K562 (cell line): ENCODE measurements around the gene ODAD4. TPM values are rescaled to one million over a fixed set of nuclear protein-coding genes. Genes with fewer than 3 reads are reported as not detected.

ENCODE experiments used
- ATAC-seq: fragments of 200-7000 bp; cut with Tn5 transposase; 3 replicates; pipeline ENCODE4 v1.9.1; 2020; ENCODE audit warnings: moderate library complexity
- BruUV-seq: library from RNA; stranded (reverse); fragments of 400-500 nt; replicated peaks from 2 replicates; lab custom pipeline; 2021; lab: Mats Ljungman, UMichigan
- CTCF ChIA-PET: fragments of 300-600 bp; formaldehyde crosslinking; extraction: SDS; loops from one replicate; lab custom pipeline; 2021; ENCODE audit warnings: low intra/inter-chr PET ratio; lab: Yijun Ruan, JAX
- POLR2A ChIA-PET: fragments of 300-600, 350-650 bp; sonication (Branson Sonifier 250); formaldehyde crosslinking; extraction: SDS; loops from one replicate; lab custom pipeline; 2021; ENCODE audit warnings: antibody characterized with exemption, inconsistent platforms; lab: Yijun Ruan, JAX
- DNase-seq, 4 experiments: peaks; one replicate each; pipeline versions ENCODE4 v3.0.0 to v3.0.0-alpha.2; 2011 to 2018; ENCODE audit warnings: low spot score in 3 of 4, mixed read lengths in 3 of 4; ENCODE audit errors: extremely low read depth in 1 of 4
- FAIRE-seq: peaks from 2 replicates; lab custom pipeline; 2011; peaks lifted over from hg19 to GRCh38; lab: Jason Lieb, UNC
- H2AFZ ChIP-seq: 2 replicates; pipeline ENCODE4 v1.6.0; 2011; ENCODE audit warnings: low read depth, low read length, control low read depth, inconsistent platforms
- H3K27ac ChIP-seq: fragments of 200-600 bp; 3 replicates; pipeline ENCODE4 v1.8.0; 2011; ENCODE audit warnings: low read depth, mild to moderate bottlenecking, control low read depth, inconsistent platforms, low read length, moderate library complexity, mixed read lengths; ENCODE audit errors: extremely low read depth
- H3K27me3 ChIP-seq, 2 experiments: fragments of 300-600 bp in 1 of 2; 2 replicates in 1 of 2; 3 replicates in 1 of 2; pipeline versions ENCODE4 v1.6.0 to v1.8.0; 2011; ENCODE audit warnings: inconsistent platforms in 2 of 2, low read length in 2 of 2, mild to moderate bottlenecking in 1 of 2, mixed read lengths in 1 of 2, moderate library complexity in 1 of 2; ENCODE audit not compliant: control insufficient read depth in 2 of 2, insufficient read depth in 2 of 2
- H3K36me3 ChIP-seq: fragments of 300-600 bp; 3 replicates; pipeline ENCODE4 v1.8.0; 2011; ENCODE audit warnings: mild to moderate bottlenecking, low read length, inconsistent platforms; ENCODE audit not compliant: control insufficient read depth, insufficient read depth
- H3K4me1 ChIP-seq, 2 experiments: fragments of 200-600 bp in 1 of 2; replicated peaks in 1 of 2; 2 replicates in 1 of 2; 3 replicates in 1 of 2; pipeline versions ENCODE4 v1.5.1 to v1.8.0; 2011; ENCODE audit warnings: inconsistent platforms in 2 of 2, low read length in 2 of 2, mild to moderate bottlenecking in 1 of 2, mixed read lengths in 1 of 2, moderate library complexity in 1 of 2; ENCODE audit not compliant: control insufficient read depth in 2 of 2, insufficient read depth in 2 of 2
- H3K4me2 ChIP-seq: 2 replicates; pipeline ENCODE4 v1.6.1; 2011; ENCODE audit warnings: low read length, control low read depth, inconsistent platforms, mixed read lengths; ENCODE audit not compliant: insufficient read depth
- H3K4me3 ChIP-seq: fragments of 200-600 bp; sonication (generic), shearing (Covaris generic); 2 replicates; pipeline ENCODE4 v1.5.1; 2016; ENCODE audit warnings: control low read depth, inconsistent platforms
- H3K79me2 ChIP-seq: fragments of 200-600 bp; 3 replicates; pipeline ENCODE4 v1.8.0; 2011; ENCODE audit warnings: low read length, inconsistent platforms; ENCODE audit not compliant: control insufficient read depth, insufficient read depth
- H3K9ac ChIP-seq, 2 experiments: 2 replicates each; pipeline versions ENCODE4 v1.6.0 to v1.6.1; 2011; ENCODE audit warnings: low read depth in 2 of 2, low read length in 2 of 2, control low read depth in 1 of 2, inconsistent platforms in 1 of 2, mild to moderate bottlenecking in 1 of 2, mixed read lengths in 1 of 2; ENCODE audit not compliant: insufficient read depth in 1 of 2
- H3K9me1 ChIP-seq: one replicate; pipeline ENCODE4 v1.6.0; 2011; ENCODE audit warnings: inconsistent platforms, mild to moderate bottlenecking, low read length, moderate library complexity; ENCODE audit not compliant: control insufficient read depth, insufficient read depth
- H3K9me3 ChIP-seq: replicated peaks from 2 replicates; pipeline ENCODE4 v1.5.1; 2011; ENCODE audit warnings: low read depth, low read length, inconsistent platforms; ENCODE audit not compliant: control insufficient read depth, insufficient read depth
- H4K20me1 ChIP-seq: replicated peaks from 2 replicates; pipeline ENCODE4 v1.6.1; 2011; ENCODE audit warnings: low read length, inconsistent platforms, mixed read lengths; ENCODE audit not compliant: control insufficient read depth, insufficient read depth
- ATF4 ChIP-seq: fragments of 450-650 bp; formaldehyde crosslinking; IDR thresholded peaks from 2 replicates; pipeline ENCODE4 v1.4.0; 2022; ENCODE audit warnings: mild to moderate bottlenecking, moderate library complexity
- CBFA2T3 ChIP-seq: fragments of 450-650 bp; IDR thresholded peaks from 2 replicates; pipeline ENCODE4 v1.6.1; 2017
- CC2D1A ChIP-seq: fragments of 450-650 bp; IDR thresholded peaks from 2 replicates; pipeline ENCODE4 v1.6.1; 2017; ENCODE audit warnings: mild to moderate bottlenecking
- CCNT2 ChIP-seq: IDR thresholded peaks from 2 replicates; pipeline ENCODE4 v1.6.1; 2011; ENCODE audit warnings: borderline replicate concordance, low read depth, mild to moderate bottlenecking, moderate library complexity, mixed read lengths, low read length; ENCODE audit not compliant: insufficient read length; ENCODE audit errors: extremely low read depth
- CEBPG ChIP-seq, 3 experiments: fragments of 200-800 bp in 1 of 3; sonication (Bioruptor generic) in 1 of 3; sonication (generic) in 1 of 3; formaldehyde crosslinking in 1 of 3; IDR thresholded peaks in 2 of 3; conservative IDR thresholded peaks in 1 of 3; 2 replicates each; pipeline versions ENCODE4 v1.6.1 to v1.8.0; 2016 to 2022; ENCODE audit warnings: missing compliant biosample characterization in 2 of 3, missing genetic modification characterization in 2 of 3, mild to moderate bottlenecking in 1 of 3, missing genetic modification reagents in 1 of 3
- ETV1 ChIP-seq: fragments of 450-650 bp; conservative IDR thresholded peaks from 2 replicates; pipeline ENCODE4 v1.6.1; 2016; ENCODE audit warnings: missing genetic modification characterization, control low read depth, low read depth, missing compliant biosample characterization
- FOXJ2 ChIP-seq: fragments of 200-800 bp; sonication (Bioruptor generic); IDR thresholded peaks from 2 replicates; pipeline ENCODE4 v1.6.1; 2016; ENCODE audit warnings: missing genetic modification characterization, missing compliant biosample characterization
- HDAC2 ChIP-seq: fragments of 450-650 bp; IDR thresholded peaks from 2 replicates; pipeline ENCODE4 v1.6.1; 2016; ENCODE audit warnings: mild to moderate bottlenecking
- MYNN ChIP-seq, 2 experiments: sonication (generic); formaldehyde crosslinking in 1 of 2; IDR thresholded peaks; 2 replicates each; pipeline versions ENCODE4 v1.5.0 to v1.6.1; 2016 to 2020; ENCODE audit warnings: antibody characterized with exemption in 1 of 2, missing genetic modification reagents in 1 of 2
- SAP30 ChIP-seq: fragments of 200-600 bp; sonication (generic); IDR thresholded peaks from 2 replicates; pipeline ENCODE4 v1.6.1; 2012; ENCODE audit warnings: borderline replicate concordance, low read depth, mild to moderate bottlenecking, moderate library complexity, low read length, control low read depth, inconsistent platforms; ENCODE audit not compliant: insufficient read depth, poor library complexity, severe bottlenecking
- ZBTB9 ChIP-seq: fragments of 450-650 bp; formaldehyde crosslinking; IDR thresholded peaks from 2 replicates; pipeline ENCODE4 v1.4.0; 2020; ENCODE audit warnings: mild to moderate bottlenecking, moderate library complexity
- ZNF592 ChIP-seq: fragments of 450-650 bp; IDR thresholded peaks from 2 replicates; pipeline ENCODE4 v1.6.1; 2017; ENCODE audit warnings: antibody characterized with exemption, mild to moderate bottlenecking
- WGBS: fragments of 100-300 bp; shearing (Covaris generic); methylation state at CpG from one replicate; pipeline ENCODE4 v1.1.6; 2016; ENCODE audit warnings: low coverage, mixed read lengths; ENCODE audit not compliant: insufficient coverage; ENCODE audit errors: missing lambda C conversion rate; 5-methylcytosine and 5-hydroxymethylcytosine counted together
- in situ Hi-C: fragments of 300-500 bp; cut with MboI; formaldehyde crosslinking; loops from 4 replicates; pipeline ENCODE4 v1.15.0; 2018; ENCODE audit warnings: inconsistent platforms, mixed read lengths
- intact Hi-C: fragments of 100-400 bp; cut with micrococcal nuclease; formaldehyde crosslinking; loops from 2 replicates; pipeline ENCODE4 v1.14.2; 2022
- polyA plus RNA-seq, 8 experiments: library from polyadenylated mRNA; depleted of rRNA in 4 of 8; stranded (reverse) in 5 of 8; unstranded in 3 of 8; fragments of >200 nt; fragmentation: Nextera tagmentation in 2 of 8; fragmentation: Illumina TruSeq in 1 of 8; extraction: Ambion mirVana in 2 of 8; extraction: Trizol in 1 of 8; gene quantifications; 2 replicates each; pipeline versions ENCODE4 v1.2.1 to v1.2.3, GENCODE V29; 2011 to 2014; ENCODE audit warnings: inconsistent platforms in 1 of 8, missing spikeins in 1 of 8
- total RNA-seq, 7 experiments: library from RNA; depleted of rRNA in 6 of 7; stranded (reverse); fragments of >200 nt in 6 of 7; fragmentation: Illumina TruSeq in 2 of 7; extraction: Trizol in 2 of 7; gene quantifications; 2 replicates each; pipeline versions ENCODE4 v1.2.1 to v1.2.3, GENCODE V29; 2011 to 2021; ENCODE audit warnings: low replicate concordance in 1 of 7

The ODAD4 gene
- total and polyA plus RNA-seq, 9 of the 15 experiments (the other 6 are each of a cell fraction or from before 2014, with no cell fraction given) = 0.09 to 0.98 (median 0.51) TPM

DNA sequence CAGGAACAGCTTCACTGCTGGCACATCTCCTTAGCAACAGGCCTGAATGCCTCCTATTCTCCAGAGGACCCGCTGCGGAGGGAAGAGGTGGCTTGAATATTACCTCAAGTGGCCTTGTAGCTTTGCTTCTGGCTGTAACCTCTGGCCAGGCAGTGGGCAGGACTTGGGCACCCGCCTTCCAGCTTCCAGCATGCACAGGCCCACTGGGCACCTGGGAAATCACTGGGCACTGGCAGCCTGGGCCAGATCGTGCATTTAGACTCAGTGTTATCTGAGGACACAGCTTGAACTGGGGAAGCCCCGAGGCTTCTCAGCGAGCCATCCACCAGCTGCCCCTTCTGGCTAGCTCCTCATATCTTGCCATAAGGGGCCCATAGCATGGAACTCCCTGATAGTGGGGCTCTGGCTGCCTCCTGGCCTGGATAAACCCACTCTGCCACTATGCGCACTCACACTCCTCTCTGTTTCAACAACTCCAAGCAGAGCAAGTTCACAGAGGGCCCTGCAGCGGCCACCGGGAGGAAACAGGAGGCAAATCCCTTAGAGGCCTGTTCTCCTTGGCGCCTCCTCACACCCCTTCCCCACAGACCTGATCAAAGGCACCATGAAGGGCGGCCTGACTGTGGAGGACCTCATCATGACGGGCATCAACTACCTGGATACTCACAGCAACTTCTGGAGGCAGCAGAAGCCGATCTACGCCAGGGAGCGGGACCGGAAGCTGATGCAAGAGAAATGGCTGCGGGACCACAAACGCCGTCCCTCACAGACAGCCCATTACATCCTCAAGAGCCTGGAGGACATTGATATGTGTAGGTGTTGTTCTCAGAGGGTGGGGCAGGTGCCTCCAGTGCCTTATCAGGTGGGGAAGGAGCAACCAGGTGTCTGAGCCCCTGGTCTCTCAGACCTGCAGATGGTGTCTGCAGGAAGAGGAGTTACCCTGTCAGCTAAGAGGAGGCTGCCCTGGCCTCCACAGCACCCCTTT, 7.8 kb downstream of the ODAD4 start:
- Histone ChIP-seq H2AFZ (peak overlapping the region; percentile 82), H3K4me2 (peak overlapping the region; percentile 67), H3K9me1 (no peaks in the 10 kb centered on the region), H3K79me2 (no peaks in the 10 kb centered on the region), H4K20me1 (no peaks in the 10 kb centered on the region), H3K4me3 (no peak overlapping the region), H3K9me3 (no peaks in the 10 kb centered on the region), H3K9ac (peak overlapping the region; percentile 53 to 84), H3K4me1 (peaks cover 25 to 29% of the 10 kb centered on the region in 2 experiments), H3K27me3 (no peaks in the 10 kb centered on the region), H3K27ac (peak overlapping the region; percentile 66; the same call in 2 of the 3 replicates), H3K36me3 (no peaks in the 10 kb centered on the region)
- in situ Hi-C loops (no loop called here), intact Hi-C loops (no loop called here)
- POLR2A ChIA-PET = interaction anchor here (0.6 to 2.3 kb wide), 7 partner anchors 8 to 249 kb away, joined by 3 to 18 read pairs (median 4); partner anchors contain the start of gene ODAD4
- CTCF ChIA-PET = interaction anchor here (0.6 kb wide), 1 partner anchor 125 kb away, joined by 3 read pairs; no protein-coding TSS in a partner anchor
- ATAC-seq (peak; percentile 67), FAIRE-seq (peak; percentile 74), DNase-seq (peak; percentile 48 to 75 (median 66))
- no TSS peak for BruUV-seq
- 38% methylated on average over 19 of the region's 19 CpGs for WGBS
- TF ChIP-seq CEBPG (CRISPR knock-in tag; IDR thresholded peaks at IDR 0.05) = peak; percentile 88; the same call in 1 of the 2 replicates
- TF ChIP-seq CEBPG (tag; conservative IDR thresholded peaks at IDR 0.05 in 1 of 2, IDR thresholded peaks at IDR 0.05 in 1 of 2) = peak in 1 of 2 experiments; percentile 69; a peak in 2 of 4 replicates
- peak; percentile 75 for TF ChIP-seq ZNF592
- TF ChIP-seq ETV1 (tag) = peak; percentile 69; the same call in 1 of the 2 replicates
- peak; percentile 94 for TF ChIP-seq CBFA2T3
- no peak for TF ChIP-seq FOXJ2 (tag)
- peak; percentile 42; the same call in 1 of the 2 replicates for TF ChIP-seq CC2D1A
- peak; percentile 86 for TF ChIP-seq ATF4
- no peak for TF ChIP-seq CCNT2
- 0 out of 2 replicates have a peak, but pooled peaks have one; percentile 21 for TF ChIP-seq ZBTB9 (CRISPR knock-in tag)
- 0 out of 2 replicates have a peak, but pooled peaks have one; percentile 22 for TF ChIP-seq HDAC2
- TF ChIP-seq SAP30 = no peak
- peak; percentile 59; the same call in 1 of the 2 replicates for TF ChIP-seq MYNN (IDR thresholded peaks at IDR 0.05)
- no peak for TF ChIP-seq MYNN (CRISPR knock-in tag; IDR thresholded peaks at IDR 0.05)
